ENCODE data around the gene P3H3. TPM values are rescaled to one million over a fixed set of nuclear protein-coding genes. Genes with fewer than 3 reads are reported as not detected.

The P3H3 gene
- total and polyA plus RNA-seq, 2 of the 4 experiments (the other 2 are of a cell fraction) = 27.8 to 83.9 TPM

DNA sequence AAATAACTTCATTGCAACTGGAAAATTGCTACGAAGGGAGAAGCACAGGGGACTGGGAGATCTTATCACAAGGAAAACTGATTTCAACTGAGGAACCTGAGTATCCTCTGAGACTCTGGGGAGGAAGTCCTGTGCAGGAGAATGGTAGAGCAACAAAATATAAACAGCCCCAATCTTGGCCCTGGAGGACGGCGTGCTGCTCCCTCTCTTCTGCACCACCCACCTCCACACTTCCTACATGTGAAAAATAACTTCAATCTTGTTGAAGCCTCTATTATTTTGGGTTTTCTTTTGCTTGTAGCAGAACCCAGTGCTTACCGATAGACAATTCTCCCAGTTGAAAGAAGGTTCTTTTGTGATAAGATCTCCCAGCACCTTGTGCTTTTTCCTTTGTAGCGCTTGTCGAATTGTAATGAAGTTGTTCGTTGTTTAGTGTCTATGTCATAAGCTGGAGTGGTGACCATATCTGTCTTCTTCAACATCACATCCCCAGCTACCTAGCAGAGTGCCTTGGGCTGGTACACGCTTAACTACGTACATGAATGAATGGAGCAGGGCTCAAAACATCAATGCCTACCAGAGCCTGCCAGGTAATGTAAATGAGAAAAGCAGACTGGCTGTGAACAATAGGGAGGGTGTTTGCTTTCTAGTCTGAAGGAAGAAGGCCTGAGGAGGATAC lies 41.7 kb upstream of the P3H3 start:
- CTCF ChIA-PET = interaction anchor here (0.6 kb wide), 1 partner anchor 65 kb away, joined by 3 read pairs; no protein-coding TSS in a partner anchor
- DNase-seq = no peak

More for the DNA sequence above, 41.7 kb upstream of the P3H3 start:
- Histone ChIP-seq H2BK15ac (ENCODE audit: low read depth, low read length) (no peak overlapping the region), H3K4me2 (ENCODE audit: low read depth, low read length) (no peak overlapping the region), H3K27me3 (ENCODE audit: control insufficient read depth, insufficient read depth, low read length) (no peaks in the 10 kb centered on the region), H3K23ac (ENCODE audit: low read depth, low read length) (no peak overlapping the region), H2AFZ (replicated peaks; ENCODE audit: low read length, poor library complexity) (no peak overlapping the region), H2AK5ac (ENCODE audit: low read depth, low read length) (no peak overlapping the region), H3K18ac (ENCODE audit: low read depth, low read length) (no peak overlapping the region), H3K27ac (ENCODE audit: insufficient read depth, low read length) (no peak overlapping the region), H2BK5ac (ENCODE audit: low read depth, low read length, poor library complexity, severe bottlenecking) (no peak overlapping the region), H3K4ac (ENCODE audit: low read depth, low read length) (no peak overlapping the region), H2AK9ac (replicated peaks; ENCODE audit: low read depth, low read length, poor library complexity) (no peak overlapping the region), H3K14ac (replicated peaks; ENCODE audit: low read depth, low read length) (no peak overlapping the region), H3K79me1 (ENCODE audit: low read depth in 1 of 2, low read length in 2 of 2) (peaks cover 0 to 4% of the 10 kb centered on the region in 2 experiments; a peak in 1 of 4 replicates), H3K56ac (ENCODE audit: extremely low read depth, insufficient read depth, low read length) (no peak overlapping the region), H3K9me1 (ENCODE audit: insufficient read depth, low read length) (peaks cover 8% of the 10 kb centered on the region; the same call in 1 of the 2 replicates), H4K5ac (ENCODE audit: low read depth, low read length) (no peak overlapping the region), H3K36me3 (ENCODE audit: control insufficient read depth, insufficient read depth, low read length) (no peaks in the 10 kb centered on the region), H4K91ac (ENCODE audit: insufficient read depth, low read depth, low read length) (no peak overlapping the region), H4K8ac (ENCODE audit: low read depth in 2 of 2, low read length in 2 of 2) (no peak overlapping the region), H3K4me3 (ENCODE audit: insufficient read depth, low read depth, low read length) (no peak overlapping the region), H2BK120ac (ENCODE audit: low read depth, low read length) (no peak overlapping the region), H2BK20ac (ENCODE audit: low read depth, low read length) (no peak overlapping the region), H3K9me3 (ENCODE audit: control insufficient read depth, insufficient read depth, low read length) (no peaks in the 10 kb centered on the region), H3K4me1 (ENCODE audit: control insufficient read depth, insufficient read depth, low read length) (peaks cover 9% of the 10 kb centered on the region), H3K9ac (ENCODE audit: low read depth, low read length) (no peak overlapping the region), H4K20me1 (ENCODE audit: insufficient read depth, low read length) (no peaks in the 10 kb centered on the region)
- BruUV-seq (replicated peaks) = no TSS peak
- in situ Hi-C loops (cut with MboI; ENCODE audit: low sequenced_read_pairs) = no loop called here
- whole genome bisulfite sequencing, 2 experiments (ENCODE audit: extremely low coverage in 2 of 2, insufficient read length in 1 of 2) = no CpG with 5 or more reads among the region's 9 CpGs
- no peak for ATAC-seq (ENCODE audit: low read depth)
- intact Hi-C loops (cut with micrococcal nuclease) = no loop called here
- TF ChIP-seq MXI1 (IDR thresholded peaks at IDR 0.05; ENCODE audit: borderline replicate concordance, low read depth, low read length) (no peak), NFE2L2 (IDR thresholded peaks at IDR 0.05; ENCODE audit: low read depth, low read length) (no peak), SMC3 (IDR thresholded peaks at IDR 0.05; ENCODE audit: low read depth, low read length) (no peak), MAFK (IDR thresholded peaks at IDR 0.05; ENCODE audit: low read depth, low read length) (no peak), CTCF (conservative IDR thresholded peaks at IDR 0.05; ENCODE audit: low read depth, low read length) (no peak), RAD21 (IDR thresholded peaks at IDR 0.05; ENCODE audit: low read length) (no peak), ELK1 (IDR thresholded peaks at IDR 0.05; ENCODE audit: borderline replicate concordance, low read depth, low read length) (no peak), RFX5 (IDR thresholded peaks at IDR 0.05; ENCODE audit: low read depth, low read length) (no peak), FOS (IDR thresholded peaks at IDR 0.05; ENCODE audit: low read depth, low read length) (no peak), BHLHE40 (IDR thresholded peaks at IDR 0.05; ENCODE audit: low read depth, low read length) (no peak), RCOR1 (IDR thresholded peaks at IDR 0.05; ENCODE audit: insufficient replicate concordance, low read length) (no peak), MAZ (IDR thresholded peaks at IDR 0.05; ENCODE audit: borderline replicate concordance, low read depth, low read length) (no peak), CEBPB (IDR thresholded peaks at IDR 0.05; ENCODE audit: low read depth, low read length) (no peak), USF2 (IDR thresholded peaks at IDR 0.05; ENCODE audit: low read depth, low read length) (no peak), POLR2A (IDR thresholded peaks at IDR 0.05; ENCODE audit: low read depth, low read length) (no peak), CHD1 (IDR thresholded peaks at IDR 0.05; ENCODE audit: low read depth, low read length) (no peak)
- POLR2A ChIA-PET (ENCODE audit: unreplicated experiment) = interaction anchor here (0.5 to 0.7 kb wide), 2 partner anchors 253 to 315 kb away, joined by 3 to 7 read pairs; partner anchors contain the start of gene GAPDH
- dilution Hi-C loops (cut with HindIII; ENCODE audit: low sequenced_read_pairs, unreplicated experiment) = no loop called here
